ENCODE data around the gene KRT4.

- TF ChIP-seq CTCF (IDR thresholded peaks at IDR 0.05; ENCODE audit: low read depth, low read length, poor library complexity, severe bottlenecking) (no peak), EZH2phosphoT487 (IDR thresholded peaks at IDR 0.05; ENCODE audit: borderline replicate concordance, low read length) (no peak)
Measured at GRCh38 chr12:52862023-52862422, 48.1 kb upstream of the KRT4 start.
